OCI-LY3 (cell line): ENCODE measurements around the gene LMO2.

Experiments
- EZH2phosphoT487 ChIP-seq: fragments of 200-600 bp; shearing (Covaris generic); IDR thresholded peaks from 2 replicates; pipeline ENCODE4 v1.6.1; 2018; ENCODE audit warnings: antibody characterized with exemption, mixed run types, low read depth
- TF ChIP-seq, protein P1 (sequence below): fragments of 200-600, 300-600 bp; sonication (generic); IDR thresholded peaks from 2 replicates; pipeline ENCODE4 v1.5.1; 2014; ENCODE audit warnings: antibody characterized with exemption, low read length, low read depth

DNA sequence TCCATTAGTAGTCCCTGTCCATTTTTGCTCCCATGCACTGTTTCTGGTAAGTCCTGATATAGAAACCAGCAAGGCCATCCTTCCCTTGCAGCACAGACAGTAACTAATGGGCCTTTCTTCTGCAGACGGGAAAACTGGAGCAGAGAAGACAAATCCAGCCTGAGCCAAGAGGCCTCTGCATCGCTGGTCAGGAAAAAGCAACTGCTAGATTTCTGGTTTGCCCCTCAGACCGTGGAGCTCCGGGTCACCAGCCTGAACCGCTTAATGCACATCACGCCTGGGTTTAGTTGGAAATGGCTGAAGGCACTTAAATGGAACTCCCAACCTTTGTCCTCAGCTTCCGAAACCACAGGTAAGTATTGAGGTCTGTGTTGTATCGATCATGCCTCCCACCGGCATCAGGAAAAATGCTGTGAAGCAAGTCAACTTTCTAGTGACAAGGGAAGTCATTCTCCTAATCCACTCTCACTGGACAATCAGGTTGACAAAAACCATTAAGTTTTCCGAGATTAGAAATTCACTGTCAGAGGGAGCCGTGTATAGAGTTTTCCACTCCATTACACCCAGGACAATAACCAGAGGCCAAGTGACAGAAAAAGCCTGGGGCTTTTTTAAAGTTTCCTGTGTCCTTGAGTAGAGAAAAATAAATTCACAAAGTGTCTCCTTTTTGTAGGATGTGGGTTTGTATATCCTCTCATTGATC lies 14.8 kb upstream of the LMO2 start:
- TF ChIP-seq, protein P1, sequence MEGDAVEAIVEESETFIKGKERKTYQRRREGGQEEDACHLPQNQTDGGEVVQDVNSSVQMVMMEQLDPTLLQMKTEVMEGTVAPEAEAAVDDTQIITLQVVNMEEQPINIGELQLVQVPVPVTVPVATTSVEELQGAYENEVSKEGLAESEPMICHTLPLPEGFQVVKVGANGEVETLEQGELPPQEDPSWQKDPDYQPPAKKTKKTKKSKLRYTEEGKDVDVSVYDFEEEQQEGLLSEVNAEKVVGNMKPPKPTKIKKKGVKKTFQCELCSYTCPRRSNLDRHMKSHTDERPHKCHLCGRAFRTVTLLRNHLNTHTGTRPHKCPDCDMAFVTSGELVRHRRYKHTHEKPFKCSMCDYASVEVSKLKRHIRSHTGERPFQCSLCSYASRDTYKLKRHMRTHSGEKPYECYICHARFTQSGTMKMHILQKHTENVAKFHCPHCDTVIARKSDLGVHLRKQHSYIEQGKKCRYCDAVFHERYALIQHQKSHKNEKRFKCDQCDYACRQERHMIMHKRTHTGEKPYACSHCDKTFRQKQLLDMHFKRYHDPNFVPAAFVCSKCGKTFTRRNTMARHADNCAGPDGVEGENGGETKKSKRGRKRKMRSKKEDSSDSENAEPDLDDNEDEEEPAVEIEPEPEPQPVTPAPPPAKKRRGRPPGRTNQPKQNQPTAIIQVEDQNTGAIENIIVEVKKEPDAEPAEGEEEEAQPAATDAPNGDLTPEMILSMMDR = no peak
- no peak for TF ChIP-seq EZH2phosphoT487
